ENCODE data around the gene YPEL1. TPM values are rescaled to one million over a fixed set of nuclear protein-coding genes. Genes with fewer than 3 reads are reported as not detected.
"Not testable (repeated sequence)": the region's sequence is repeated elsewhere in the genome, so short reads cannot be mapped to it uniquely, and the experiment has no call there.

Gene YPEL1
- total RNA-seq, 2 experiments from 2014 or later, result 18.2 to 18.8 TPM

- CTCF ChIA-PET (ENCODE audit: unreplicated experiment), result no interaction called here
- POLR2A ChIA-PET, result interaction anchor here (0.7 kb wide), 1 partner anchor 573 kb away, joined by 3 read pairs; no protein-coding TSS in a partner anchor
- intact Hi-C loops (cut with micrococcal nuclease; ENCODE audit: unreplicated experiment), result no loop called here
- H3K9me3 ChIP-seq (ENCODE audit: low read length), result no peaks in the 10 kb centered on the region
- no peak for DNase-seq (ENCODE audit: low spot score)
- no peak overlapping the region for H3K4me2 ChIP-seq (ENCODE audit: low read length)
- H3K4me3 ChIP-seq (ENCODE audit: low read depth, low read length, poor library complexity, severe bottlenecking), result no peak overlapping the region
- no peaks in the 10 kb centered on the region for H3K4me1 ChIP-seq (ENCODE audit: insufficient read depth, low read length, poor library complexity, severe bottlenecking)
- TF ChIP-seq EZH2phosphoT487 (IDR thresholded peaks at IDR 0.05; ENCODE audit: borderline replicate concordance, low read depth, low read length) (no peak), CTCF (conservative IDR thresholded peaks at IDR 0.05; ENCODE audit: low read length) (no peak)
- H3K27ac ChIP-seq (ENCODE audit: low read depth, low read length, poor library complexity, severe bottlenecking), result no peak overlapping the region
- peaks cover 64% of the 10 kb centered on the region for H3K36me3 ChIP-seq (ENCODE audit: insufficient read depth, low read length)
- no peaks in the 10 kb centered on the region for H4K20me1 ChIP-seq (ENCODE audit: insufficient read depth, low read length)
- no peak overlapping the region for H2AFZ ChIP-seq (ENCODE audit: low read length)
- no peaks in the 10 kb centered on the region for H3K79me2 ChIP-seq (ENCODE audit: insufficient read depth, low read depth, low read length)
- no TSS peak for BruUV-seq (replicated peaks)
- H3K9me2 ChIP-seq (ENCODE audit: insufficient read depth, low read length), result no peaks in the 10 kb centered on the region
These were observed 54.6 kb downstream of the YPEL1 start for GRCh38 chr22:21680830-21681565.

DNA sequence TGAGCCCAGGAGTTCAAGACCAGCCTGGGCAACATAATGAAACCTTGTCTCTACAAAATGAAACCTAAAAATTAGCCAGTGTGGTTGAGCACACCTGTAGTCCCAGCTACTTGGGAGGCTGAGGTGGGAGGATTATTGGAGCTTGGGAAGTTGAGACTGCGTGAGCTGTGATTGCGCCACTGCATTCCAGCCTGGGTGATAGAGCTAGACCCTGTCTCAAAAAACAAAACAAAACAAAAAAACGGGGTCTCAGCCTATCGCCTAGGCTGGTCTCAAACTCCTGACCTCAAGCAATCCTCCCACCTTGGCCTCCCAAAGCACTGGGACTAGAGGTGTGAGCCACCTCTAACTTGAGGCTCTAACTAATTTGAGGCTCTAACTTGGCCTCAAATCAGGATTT, 56.2 kb downstream of the YPEL1 start:
- no peak overlapping the region for H3K4me3 ChIP-seq (ENCODE audit: low read depth, low read length, poor library complexity, severe bottlenecking)
- H3K9me2 ChIP-seq (ENCODE audit: insufficient read depth, low read length), result no peaks in the 10 kb centered on the region
- CTCF ChIA-PET (ENCODE audit: unreplicated experiment), result no interaction called here
- H3K9me3 ChIP-seq (ENCODE audit: low read length), result no peaks in the 10 kb centered on the region
- POLR2A ChIA-PET, result no interaction called here
- no peaks in the 10 kb centered on the region for H3K4me1 ChIP-seq (ENCODE audit: insufficient read depth, low read length, poor library complexity, severe bottlenecking)
- no TSS peak for BruUV-seq (replicated peaks)
- TF ChIP-seq CTCF (conservative IDR thresholded peaks at IDR 0.05; ENCODE audit: low read length) (no peak), EZH2phosphoT487 (IDR thresholded peaks at IDR 0.05; ENCODE audit: borderline replicate concordance, low read depth, low read length) (no peak)
- DNase-seq (ENCODE audit: low spot score), result no peak
- no peaks in the 10 kb centered on the region for H4K20me1 ChIP-seq (ENCODE audit: insufficient read depth, low read length)
- peaks cover 64% of the 10 kb centered on the region for H3K36me3 ChIP-seq (ENCODE audit: insufficient read depth, low read length)
- no peak overlapping the region for H2AFZ ChIP-seq (ENCODE audit: low read length)
- no peak overlapping the region for H3K4me2 ChIP-seq (ENCODE audit: low read length)
- H3K27ac ChIP-seq (ENCODE audit: low read depth, low read length, poor library complexity, severe bottlenecking), result no peak overlapping the region
- no peaks in the 10 kb centered on the region for H3K79me2 ChIP-seq (ENCODE audit: insufficient read depth, low read depth, low read length)
- intact Hi-C loops (cut with micrococcal nuclease; ENCODE audit: unreplicated experiment), result no loop called here

DNA sequence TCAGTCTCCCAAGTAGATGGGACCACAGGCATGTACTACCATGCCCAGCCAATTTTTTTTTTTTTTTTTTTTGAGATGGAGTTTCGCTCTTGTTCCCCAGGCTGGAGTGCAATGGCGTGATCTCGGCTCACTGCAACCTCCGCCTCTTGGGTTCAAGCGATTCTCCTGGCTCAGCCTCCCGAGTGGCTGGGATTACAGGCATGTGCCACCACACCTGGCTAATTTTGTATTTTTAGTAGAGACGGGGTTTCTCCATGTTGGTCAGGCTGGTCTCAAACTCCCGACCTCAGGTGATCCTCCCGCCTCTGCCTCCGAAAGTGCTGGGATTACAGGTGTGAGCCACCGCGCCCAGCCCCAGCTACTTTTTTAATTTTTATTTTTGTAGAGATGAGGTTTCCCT, 56.8 kb downstream of the YPEL1 start:
- DNase-seq (ENCODE audit: low spot score); POLR2A ChIA-PET; CTCF ChIA-PET (ENCODE audit: unreplicated experiment); H3K4me2 ChIP-seq (ENCODE audit: low read length); H3K79me2 ChIP-seq (ENCODE audit: insufficient read depth, low read depth, low read length); H2AFZ ChIP-seq (ENCODE audit: low read length); BruUV-seq (replicated peaks); H3K9me2 ChIP-seq (ENCODE audit: insufficient read depth, low read length); H3K27ac ChIP-seq (ENCODE audit: low read depth, low read length, poor library complexity, severe bottlenecking); H4K20me1 ChIP-seq (ENCODE audit: insufficient read depth, low read length); intact Hi-C loops (cut with micrococcal nuclease; ENCODE audit: unreplicated experiment); H3K9me3 ChIP-seq (ENCODE audit: low read length); H3K4me3 ChIP-seq (ENCODE audit: low read depth, low read length, poor library complexity, severe bottlenecking); H3K4me1 ChIP-seq (ENCODE audit: insufficient read depth, low read length, poor library complexity, severe bottlenecking): not testable (repeated sequence)
- H3K36me3 ChIP-seq (ENCODE audit: insufficient read depth, low read length), result peaks cover 70% of the 10 kb centered on the region
